Activated CD4-positive, alpha-beta T cell treated with anti-CD3 and anti-CD28 coated beads, Interleukin-2, amount 50 U/mL, for 4 hours (primary cell): ENCODE results near the gene PCDHGB6.
A peak's percentile ranks its signal among the peaks of the same experiment; 100 is the strongest.
"Not testable (repeated sequence)": the region's sequence is repeated elsewhere in the genome, so short reads cannot be mapped to it uniquely, and the experiment has no call there.

Source experiments
- DNase-seq, 2 experiments: peaks; one replicate each; pipeline ENCODE4 v3.0.0-alpha.2; 2020

The PCDHGB6 gene

DNA sequence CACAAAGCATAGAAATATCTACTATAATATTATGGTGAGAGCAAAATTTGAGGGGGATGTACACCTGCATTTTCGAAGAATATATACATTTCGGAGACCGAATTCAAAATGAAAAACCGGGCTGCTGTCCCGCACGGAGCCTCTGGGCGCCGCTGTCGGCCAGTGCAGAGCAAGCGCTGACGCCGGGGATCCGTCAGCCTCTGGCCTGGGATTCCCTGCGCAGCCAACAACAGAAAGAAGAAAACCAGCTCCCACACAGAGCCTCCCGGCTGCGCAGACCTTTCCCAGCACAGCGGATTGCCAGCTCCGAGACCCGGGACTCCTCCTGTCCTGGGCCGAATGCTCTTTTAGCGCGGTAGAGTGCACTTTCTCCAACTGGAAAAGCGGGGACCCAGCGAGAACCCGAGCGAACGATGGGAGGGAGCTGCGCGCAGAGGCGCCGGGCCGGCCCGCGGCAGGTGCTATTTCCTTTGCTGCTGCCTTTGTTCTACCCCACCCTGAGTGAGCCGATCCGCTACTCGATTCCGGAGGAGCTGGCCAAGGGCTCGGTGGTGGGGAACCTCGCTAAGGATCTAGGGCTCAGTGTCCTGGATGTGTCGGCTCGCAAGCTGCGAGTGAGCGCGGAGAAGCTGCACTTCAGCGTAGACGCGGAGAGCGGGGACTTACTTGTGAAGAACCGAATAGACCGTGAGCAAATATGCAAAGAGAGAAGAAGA, at the start of gene PCDHGB6:
Gene PCDHGB6 (plus strand): TSS at position 232 of the 716 bp plus-strand sequence. CDS start 182 bp downstream, at position 414.
- DNase-seq, result not testable (repeated sequence)

- DNase-seq, result no peak
These were observed 47.9 kb upstream of the PCDHGB6 start, which contains the start of gene PCDHGB2 for GRCh38 chr5:141359790-141360426. PCDHGB2 (plus strand) TSS chr5:141359994; CDS start chr5:141360136, 142 bp downstream.

- no peak for DNase-seq
These were observed 47.1 kb upstream of the PCDHGB6 start for GRCh38 chr5:141360685-141361084.

GRCh38 chr5:141362719-141363118, 45.1 kb upstream of the PCDHGB6 start:
- no peak for DNase-seq

- DNase-seq, result no peak
These were observed 43.7 kb upstream of the PCDHGB6 start, which contains the start of gene PCDHGA5 for GRCh38 chr5:141363952-141364660. PCDHGA5 (plus strand) TSS chr5:141364162; CDS start chr5:141364331, 169 bp downstream.

DNA sequence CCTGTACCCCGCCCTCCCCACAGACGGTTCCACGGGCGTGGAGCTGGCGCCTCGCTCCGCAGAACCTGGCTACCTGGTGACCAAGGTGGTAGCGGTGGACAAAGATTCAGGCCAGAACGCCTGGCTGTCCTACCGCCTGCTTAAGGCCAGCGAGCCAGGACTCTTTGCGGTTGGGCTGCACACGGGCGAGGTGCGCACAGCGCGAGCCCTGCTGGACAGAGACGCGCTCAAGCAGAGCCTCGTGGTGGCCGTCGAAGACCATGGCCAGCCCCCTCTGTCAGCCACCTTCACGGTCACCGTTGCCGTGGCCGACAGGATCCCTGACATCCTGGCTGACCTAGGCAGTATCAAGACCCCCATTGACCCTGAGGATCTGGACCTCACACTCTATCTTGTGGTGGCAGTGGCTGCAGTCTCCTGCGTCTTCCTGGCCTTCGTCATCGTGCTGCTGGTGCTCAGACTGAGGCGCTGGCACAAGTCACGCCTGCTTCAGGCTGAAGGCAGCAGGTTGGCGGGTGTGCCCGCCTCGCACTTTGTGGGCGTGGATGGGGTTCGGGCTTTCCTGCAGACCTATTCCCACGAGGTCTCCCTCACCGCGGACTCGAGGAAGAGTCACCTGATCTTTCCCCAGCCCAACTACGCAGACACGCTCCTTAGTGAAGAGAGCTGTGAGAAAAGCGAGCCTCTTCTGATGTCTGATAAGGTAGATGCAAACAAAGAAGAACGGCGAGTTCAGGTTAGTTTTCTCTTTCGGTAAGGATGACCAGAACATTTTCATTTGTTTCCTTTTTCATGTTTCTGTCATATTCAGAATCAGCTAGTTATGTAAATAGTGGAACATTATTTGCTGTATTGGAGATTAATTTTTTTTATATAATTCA, 41.6 kb upstream of the PCDHGB6 start:
- DNase-seq, result no peak

DNA sequence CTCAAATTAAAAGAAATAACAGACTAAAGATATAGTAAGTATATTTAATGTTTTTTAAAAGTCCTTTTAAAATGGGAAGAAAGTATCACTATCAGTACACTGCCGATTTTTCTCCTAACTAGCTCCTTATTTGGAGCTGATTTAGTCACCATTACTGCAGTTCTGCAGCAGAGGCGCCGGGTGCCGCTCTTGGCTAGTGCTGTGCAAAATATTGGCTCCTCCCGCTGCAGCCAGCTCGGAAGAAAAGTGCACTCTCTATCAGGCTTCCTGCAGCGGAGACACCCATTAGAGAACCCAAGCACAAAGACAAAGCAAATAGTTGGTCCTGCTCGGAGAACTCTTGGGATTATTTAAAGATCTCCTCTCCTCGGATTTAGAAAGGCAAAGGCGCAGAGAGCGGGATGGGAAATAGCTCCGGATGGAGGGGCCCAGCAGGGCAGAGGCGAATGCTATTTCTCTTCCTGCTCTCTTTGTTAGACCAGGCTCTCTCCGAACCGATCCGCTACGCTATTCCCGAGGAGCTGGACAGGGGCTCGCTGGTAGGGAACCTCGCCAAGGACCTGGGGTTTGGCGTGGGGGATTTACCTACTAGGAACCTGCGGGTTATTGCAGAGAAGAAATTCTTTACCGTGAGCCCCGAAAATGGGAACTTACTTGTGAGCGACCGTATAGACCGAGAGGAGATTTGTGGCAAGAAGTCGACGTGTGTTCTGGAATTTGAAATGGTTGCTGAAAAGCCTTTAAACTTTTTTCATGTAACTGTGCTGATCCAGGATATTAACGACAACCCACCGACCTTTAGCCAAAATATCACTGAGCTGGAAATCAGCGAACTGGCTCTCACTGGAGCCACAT, 37.6 kb upstream of the PCDHGB6 start, which contains the start of gene PCDHGB3:
Gene PCDHGB3 (plus strand): TSS at position 249 of the 855 bp plus-strand sequence. CDS start 153 bp downstream, at position 402.
- DNase-seq, result peak in 1 of 2 experiments; percentile 25

- DNase-seq, result no peak
These were observed 36.0 kb upstream of the PCDHGB6 start for GRCh38 chr5:141371572-141372475.

DNA sequence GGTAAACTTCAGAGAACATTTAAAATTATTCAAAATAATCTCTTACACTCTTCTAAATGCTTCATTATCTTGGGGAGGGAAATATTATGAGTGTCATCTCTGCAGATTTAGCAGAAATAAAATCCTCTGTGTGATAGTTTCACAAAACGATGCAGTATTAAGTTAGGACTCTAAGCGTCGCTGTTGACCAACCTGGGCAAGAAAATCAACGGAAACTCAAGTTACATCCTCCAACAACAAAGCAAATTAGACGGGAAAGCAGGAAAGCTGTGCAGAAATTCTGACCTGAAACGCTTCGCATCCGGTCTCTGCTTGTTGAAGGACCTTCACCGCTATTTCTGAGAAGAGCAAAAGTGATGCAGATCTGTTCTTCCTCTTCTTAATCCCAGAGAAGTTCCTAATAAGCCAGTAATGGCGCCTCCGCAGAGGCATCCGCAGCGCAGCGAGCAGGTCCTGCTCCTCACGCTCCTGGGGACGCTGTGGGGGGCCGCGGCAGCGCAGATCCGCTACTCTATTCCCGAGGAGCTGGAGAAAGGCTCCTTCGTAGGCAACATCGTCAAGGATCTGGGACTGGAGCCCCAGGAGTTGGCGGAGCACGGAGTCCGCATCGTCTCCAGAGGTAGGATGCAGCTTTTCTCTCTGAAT, 34.0 kb upstream of the PCDHGB6 start, which contains the start of gene PCDHGA6:
Gene PCDHGA6 (plus strand): TSS at position 219 of the 645 bp plus-strand sequence. CDS start 193 bp downstream, at position 412.
- no peak for DNase-seq

- no peak for DNase-seq
These were observed 33.2 kb upstream of the PCDHGB6 start for GRCh38 chr5:141374627-141375026.

DNA sequence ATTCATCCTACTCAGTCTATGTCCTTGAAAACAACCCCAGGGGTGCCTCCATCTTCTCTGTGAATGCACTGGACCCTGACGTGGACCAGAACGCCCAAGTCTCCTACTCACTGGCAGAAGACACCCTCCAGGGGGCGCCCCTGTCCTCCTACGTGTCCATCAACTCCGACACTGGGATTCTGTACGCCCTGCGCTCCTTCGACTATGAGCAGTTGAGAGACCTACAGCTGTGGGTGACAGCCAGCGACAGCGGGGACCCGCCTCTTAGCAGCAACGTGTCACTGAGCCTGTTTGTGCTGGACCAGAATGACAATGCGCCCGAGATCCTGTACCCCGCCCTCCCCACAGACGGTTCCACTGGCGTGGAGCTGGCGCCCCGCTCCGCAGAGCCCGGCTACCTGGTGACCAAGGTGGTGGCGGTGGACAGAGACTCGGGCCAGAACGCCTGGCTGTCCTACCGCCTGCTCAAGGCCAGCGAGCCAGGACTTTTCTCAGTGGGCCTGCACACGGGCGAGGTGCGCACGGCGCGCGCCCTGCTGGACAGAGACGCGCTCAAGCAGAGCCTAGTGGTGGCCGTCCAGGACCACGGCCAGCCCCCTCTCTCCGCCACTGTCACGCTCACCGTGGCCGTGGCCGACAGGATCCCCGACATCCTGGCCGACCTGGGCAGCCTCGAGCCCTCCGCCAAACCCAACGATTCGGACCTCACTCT, 32.2 kb upstream of the PCDHGB6 start:
- DNase-seq, result not testable (repeated sequence)

GRCh38 chr5:141382469-141383294, 25.1 kb upstream of the PCDHGB6 start, which contains the start of gene PCDHGA7:
PCDHGA7 (plus strand) TSS chr5:141382742; CDS start chr5:141382900, 158 bp downstream.
- DNase-seq, result no peak

GRCh38 chr5:141383345-141383744, 24.5 kb upstream of the PCDHGB6 start:
- no peak for DNase-seq

DNA sequence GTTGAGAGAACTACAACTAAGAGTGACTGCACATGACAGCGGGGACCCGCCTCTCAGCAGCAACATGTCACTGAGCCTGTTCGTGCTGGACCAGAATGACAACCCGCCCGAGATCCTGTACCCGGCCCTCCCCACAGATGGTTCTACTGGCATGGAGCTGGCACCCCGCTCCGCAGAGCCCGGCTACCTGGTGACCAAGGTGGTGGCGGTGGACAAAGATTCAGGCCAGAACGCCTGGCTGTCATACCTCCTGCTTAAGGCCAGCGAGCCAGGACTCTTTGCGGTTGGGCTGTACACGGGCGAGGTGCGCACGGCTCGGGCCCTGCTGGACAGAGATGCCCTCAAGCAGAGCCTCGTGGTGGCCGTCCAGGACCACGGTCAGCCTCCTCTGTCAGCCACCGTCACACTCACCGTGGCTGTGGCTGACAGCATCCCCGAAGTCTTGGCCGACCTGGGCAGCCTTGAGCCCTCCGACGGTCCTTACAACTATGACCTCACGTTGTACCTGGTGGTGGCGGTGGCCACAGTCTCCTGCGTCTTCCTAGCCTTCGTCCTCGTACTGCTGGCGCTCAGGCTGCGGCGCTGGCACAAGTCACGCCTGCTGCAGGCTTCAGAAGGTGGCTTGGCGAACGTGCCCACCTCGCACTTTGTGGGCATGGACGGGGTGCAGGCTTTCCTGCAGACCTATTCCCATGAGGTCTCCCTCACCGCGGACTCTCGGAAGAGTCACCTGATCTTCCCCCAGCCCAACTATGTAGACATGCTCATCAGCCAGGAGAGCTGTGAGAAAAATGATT, 23.2 kb upstream of the PCDHGB6 start:
- no peak for DNase-seq

DNA sequence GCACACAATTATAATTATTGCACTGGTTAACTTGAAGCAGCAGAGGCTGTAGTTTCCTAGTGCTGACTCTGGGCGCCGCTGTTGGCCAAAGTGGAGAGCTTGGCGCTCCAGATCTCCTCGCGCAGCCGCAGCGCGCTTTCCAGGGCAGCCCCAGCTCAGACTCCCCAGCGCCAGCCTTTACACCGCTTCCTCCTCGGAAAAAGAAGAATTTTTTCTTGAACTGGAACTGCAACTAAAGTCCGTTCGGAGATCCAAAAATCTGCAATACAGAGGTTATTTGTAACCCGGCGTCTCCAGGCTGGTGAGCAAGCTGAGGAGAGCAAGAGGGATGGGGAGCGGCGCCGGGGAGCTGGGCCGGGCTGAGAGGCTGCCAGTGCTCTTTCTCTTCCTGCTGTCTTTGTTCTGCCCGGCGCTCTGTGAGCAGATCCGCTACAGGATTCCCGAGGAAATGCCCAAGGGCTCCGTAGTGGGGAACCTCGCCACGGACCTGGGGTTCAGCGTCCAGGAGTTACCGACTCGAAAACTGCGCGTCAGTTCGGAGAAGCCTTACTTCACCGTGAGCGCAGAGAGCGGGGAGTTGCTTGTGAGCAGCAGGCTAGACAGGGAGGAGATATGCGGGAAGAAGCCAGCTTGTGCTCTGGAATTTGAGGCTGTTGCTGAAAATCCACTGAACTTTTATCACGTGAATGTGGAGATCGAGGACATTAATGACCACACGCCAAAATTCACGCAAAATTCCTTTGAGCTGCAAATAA, 20.1 kb upstream of the PCDHGB6 start, which contains the start of gene PCDHGB4:
Gene PCDHGB4 (plus strand): TSS at position 142 of the 755 bp plus-strand sequence. CDS start 187 bp downstream, at position 329.
- not testable (repeated sequence) for DNase-seq

DNA sequence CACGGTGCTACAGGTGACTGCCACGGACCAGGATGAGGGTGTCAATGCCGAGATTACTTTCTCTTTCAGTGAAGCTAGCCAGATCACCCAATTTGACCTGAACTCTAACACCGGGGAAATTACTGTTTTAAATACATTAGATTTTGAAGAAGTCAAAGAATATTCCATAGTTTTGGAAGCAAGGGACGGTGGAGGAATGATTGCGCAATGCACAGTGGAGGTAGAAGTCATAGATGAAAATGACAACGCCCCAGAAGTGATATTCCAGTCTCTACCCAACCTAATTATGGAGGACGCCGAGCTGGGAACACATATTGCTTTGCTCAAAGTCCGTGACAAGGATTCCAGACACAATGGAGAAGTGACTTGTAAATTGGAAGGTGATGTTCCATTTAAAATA, 19.2 kb upstream of the PCDHGB6 start:
- no peak for DNase-seq
